ENCODE results near the gene ZC3H12C.

DNA sequence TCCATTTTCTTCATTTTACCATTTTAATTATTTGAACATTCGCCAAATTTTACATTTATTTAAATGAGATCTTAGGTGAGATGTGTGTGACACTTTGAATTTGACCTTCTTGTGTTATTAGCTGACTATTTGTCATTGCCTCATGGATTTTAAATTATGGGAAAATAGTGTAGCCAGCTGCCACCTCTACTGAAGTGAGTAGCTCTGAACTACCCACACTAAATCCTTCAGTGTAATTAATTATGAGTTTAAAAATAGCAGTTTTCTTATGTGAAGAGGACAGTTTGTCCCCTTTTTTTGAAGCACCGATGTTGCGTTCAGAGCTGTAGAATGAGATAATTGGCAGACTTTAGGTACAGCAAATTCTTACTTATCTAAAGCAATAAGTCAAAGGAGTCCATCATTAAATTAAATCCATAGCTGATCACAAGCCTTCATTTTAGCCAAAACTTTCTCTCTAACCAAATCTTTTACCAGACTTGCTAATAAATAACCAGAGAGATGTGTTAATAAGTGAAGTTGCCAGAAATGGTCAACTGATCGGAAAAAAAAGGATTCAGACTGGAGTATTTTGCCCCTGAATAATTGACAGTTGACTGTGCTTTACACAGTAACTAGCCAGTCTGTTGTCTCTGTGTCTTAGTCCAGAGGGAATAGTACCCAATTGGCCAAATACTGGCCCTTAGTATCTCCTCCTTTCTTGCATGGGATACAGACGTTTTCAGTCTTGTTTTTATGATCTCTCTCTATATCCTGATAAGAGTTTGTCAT is 75.0 kb downstream of the ZC3H12C start:
- TF ChIP-seq CTCF (IDR thresholded peaks at IDR 0.05) (no peak), POLR2A (IDR thresholded peaks at IDR 0.05) (no peak)
